ENCODE results near the gene CCR5AS.
"Not testable (repeated sequence)": the region's sequence is repeated elsewhere in the genome, so short reads cannot be mapped to it uniquely, and the experiment has no call there.

The CCR5AS gene

GRCh38 chr3:46401579-46401978, 5.3 kb downstream of the CCR5AS start:
- DNase-seq, result no peak

GRCh38 chr3:46400846-46401245, 6.0 kb downstream of the CCR5AS start:
- no peak for DNase-seq

GRCh38 chr3:46400000-46400734, 6.7 kb downstream of the CCR5AS start:
- no peak for DNase-seq

- no peak for DNase-seq
Measured at GRCh38 chr3:46399557-46399956, 7.3 kb downstream of the CCR5AS start.

- no peak for DNase-seq
Measured at GRCh38 chr3:46399098-46399497, 7.8 kb downstream of the CCR5AS start.

GRCh38 chr3:46398186-46398955, 8.5 kb downstream of the CCR5AS start:
- DNase-seq, result no peak

GRCh38 chr3:46397111-46397510, 9.8 kb downstream of the CCR5AS start:
- no peak for DNase-seq

GRCh38 chr3:46395766-46396530, 10.9 kb downstream of the CCR5AS start:
- DNase-seq, result peak in 1 of 2 donors; percentile 41

- DNase-seq, result no peak
Measured at GRCh38 chr3:46395210-46395661, 11.6 kb downstream of the CCR5AS start.

- no peak for DNase-seq
Measured at GRCh38 chr3:46393554-46394434, 13.1 kb downstream of the CCR5AS start.

- DNase-seq, result no peak
Measured at GRCh38 chr3:46393011-46393410, 13.9 kb downstream of the CCR5AS start.

GRCh38 chr3:46391526-46391925, 15.3 kb downstream of the CCR5AS start:
- not testable (repeated sequence) for DNase-seq

GRCh38 chr3:46389306-46389705, 17.6 kb downstream of the CCR5AS start:
- DNase-seq, result no peak

GRCh38 chr3:46388847-46389246, 18.0 kb downstream of the CCR5AS start:
- not testable (repeated sequence) for DNase-seq

- DNase-seq, result no peak
Measured at GRCh38 chr3:46386205-46386604, 20.7 kb downstream of the CCR5AS start.

GRCh38 chr3:46383951-46384330, 22.9 kb downstream of the CCR5AS start:
- DNase-seq, result no peak

- no peak for DNase-seq
Measured at GRCh38 chr3:46383211-46383950, 23.5 kb downstream of the CCR5AS start.

GRCh38 chr3:46381625-46382024, 25.2 kb downstream of the CCR5AS start:
- DNase-seq, result no peak

GRCh38 chr3:46380471-46381221, 26.2 kb downstream of the CCR5AS start:
- no peak for DNase-seq

- DNase-seq, result peak; percentile 65 to 71
Measured at GRCh38 chr3:46378426-46378942, 28.4 kb downstream of the CCR5AS start.

- no peak for DNase-seq
Measured at GRCh38 chr3:46375814-46376213, 31.1 kb downstream of the CCR5AS start.
